GM12878 (cell line): Measurements from ENCODE around the gene CARD10. TPM values are rescaled to one million over a fixed set of nuclear protein-coding genes. Genes with fewer than 3 reads are reported as not detected.

Source experiments
- ATAC-seq: fragments of 200-7000 bp; cut with Tn5 transposase; 3 replicates; pipeline ENCODE4 v1.9.1; 2020; ENCODE audit warnings: mild to moderate bottlenecking, moderate library complexity
- BruUV-seq: library from RNA; stranded (reverse); fragments of 400-500 nt; replicated peaks from 2 replicates; lab custom pipeline; 2021; lab: Mats Ljungman, UMichigan
- CTCF ChIA-PET: fragments of 300-600 bp; sonication (Branson Sonifier 250); formaldehyde crosslinking; extraction: SDS; loops from one replicate; lab custom pipeline; 2021; ENCODE audit warnings: inconsistent platforms; lab: Yijun Ruan, JAX
- POLR2A ChIA-PET: fragments of 350-600 bp; formaldehyde crosslinking; extraction: SDS; loops from one replicate; lab custom pipeline; 2021; ENCODE audit warnings: inconsistent platforms; lab: Charles Lee
- RAD21 ChIA-PET: fragments of 300-600 bp; sonication (Branson Sonifier 250); formaldehyde crosslinking; loops from one replicate; lab custom pipeline; 2023; ENCODE audit warnings: antibody characterized with exemption; ENCODE audit not compliant: unreplicated experiment; lab: Charles Lee
- SMC1A ChIA-PET: fragments of 300-600 bp; sonication (Branson Sonifier 250); formaldehyde crosslinking; loops from one replicate; lab custom pipeline; 2023; ENCODE audit not compliant: unreplicated experiment, uncharacterized antibody; lab: Charles Lee
- DNase-seq: peaks from one replicate; pipeline ENCODE4 v3.0.0-alpha.2; 2011; ENCODE audit warnings: low read depth, low spot score
- FAIRE-seq: peaks from 3 replicates; lab custom pipeline; 2011; peaks lifted over from hg19 to GRCh38; lab: Jason Lieb, UNC
- H2AFZ ChIP-seq: 2 replicates; pipeline ENCODE4 v1.6.0; 2011; ENCODE audit warnings: low read depth, low read length, control low read depth; ENCODE audit not compliant: control insufficient read depth
- H3K27ac ChIP-seq: 2 replicates; pipeline ENCODE4 v1.5.1; 2011; ENCODE audit warnings: control low read depth; ENCODE audit not compliant: control insufficient read depth, insufficient read depth
- H3K27me3 ChIP-seq, 2 experiments: replicated peaks in 1 of 2; 2 replicates each; pipeline versions ENCODE4 v1.6.0 to v1.6.1; 2011; ENCODE audit warnings: low read length in 1 of 2; ENCODE audit not compliant: control insufficient read depth in 2 of 2, insufficient read depth in 2 of 2
- H3K36me3 ChIP-seq, 2 experiments: 2 replicates each; pipeline ENCODE4 v1.5.1; 2011; ENCODE audit warnings: low read length in 1 of 2; ENCODE audit not compliant: control insufficient read depth in 2 of 2, insufficient read depth in 2 of 2
- H3K4me1 ChIP-seq: 2 replicates; pipeline ENCODE4 v1.6.1; 2011; ENCODE audit warnings: mild to moderate bottlenecking, low read length, moderate library complexity, mixed read lengths; ENCODE audit not compliant: control insufficient read depth, insufficient read depth
- H3K4me2 ChIP-seq: 2 replicates; pipeline ENCODE4 v1.6.0; 2011; ENCODE audit warnings: control low read depth; ENCODE audit not compliant: control insufficient read depth, insufficient read depth
- H3K4me3 ChIP-seq: fragments of 200-600 bp; sonication (generic); 2 replicates; pipeline ENCODE4 v1.5.1; 2016
- H3K79me2 ChIP-seq: 2 replicates; pipeline ENCODE4 v1.6.0; 2011; ENCODE audit warnings: low read length; ENCODE audit not compliant: control insufficient read depth, insufficient read depth
- H3K9ac ChIP-seq: 2 replicates; pipeline ENCODE4 v1.8.0; 2011; ENCODE audit warnings: low read length, control low read depth, mixed read lengths; ENCODE audit not compliant: control insufficient read depth, insufficient read depth
- H3K9me3 ChIP-seq: replicated peaks from 3 replicates; pipeline ENCODE4 v1.5.1; 2011; ENCODE audit warnings: mild to moderate bottlenecking, low read length; ENCODE audit not compliant: control insufficient read depth, insufficient read depth
- H4K20me1 ChIP-seq: 2 replicates; pipeline ENCODE4 v1.6.0; 2011; ENCODE audit not compliant: control insufficient read depth, insufficient read depth
- CHD4 ChIP-seq: fragments of 200-600 bp; sonication (generic); IDR thresholded peaks from 2 replicates; pipeline ENCODE4 v1.6.1; 2016; ENCODE audit warnings: mild to moderate bottlenecking
- EGR1 ChIP-seq, 2 experiments: IDR thresholded peaks; 1 replicate in 1 of 2; 2 replicates in 1 of 2; pipeline ENCODE4 v1.6.1; 2011 to 2012; ENCODE audit warnings: low read depth in 2 of 2, low read length in 2 of 2, borderline replicate concordance in 1 of 2, mild to moderate bottlenecking in 1 of 2, moderate library complexity in 1 of 2
- MXI1 ChIP-seq: fragments of 150-350 bp; IDR thresholded peaks from 2 replicates; pipeline ENCODE4 v1.6.1; 2011; ENCODE audit warnings: low read depth, mild to moderate bottlenecking, inconsistent platforms, low read length, improper control_type of control experiment
- PRDM15 ChIP-seq: fragments of 450-650 bp; formaldehyde crosslinking; IDR thresholded peaks from 2 replicates; pipeline ENCODE4 v1.4.0; 2020; ENCODE audit warnings: mild to moderate bottlenecking, moderate library complexity
- STAT1 ChIP-seq: fragments of 450-650 bp; conservative IDR thresholded peaks from 2 replicates; pipeline ENCODE4 v1.6.1; 2014; ENCODE audit warnings: antibody characterized with exemption, mild to moderate bottlenecking
- ZNF384 ChIP-seq: IDR thresholded peaks from 2 replicates; pipeline ENCODE4 v1.6.1; 2012; ENCODE audit warnings: low read depth, mild to moderate bottlenecking, low read length, improper control_type of control experiment, borderline replicate concordance
- WGBS: methylation state at CpG from one replicate; pipeline ENCODE4 v1.1.6; 2016; ENCODE audit warnings: low lambda C conversion rate; ENCODE audit not compliant: insufficient replicate concordance, insufficient coverage; ENCODE audit errors: missing lambda C conversion rate; 5-methylcytosine and 5-hydroxymethylcytosine counted together
- in situ Hi-C: fragments of 300-500 bp; cut with MboI; formaldehyde crosslinking; loops from 9 replicates; pipeline ENCODE4 v1.14.3; 2018; ENCODE audit warnings: mixed read lengths
- intact Hi-C: fragments of 100-400 bp; cut with micrococcal nuclease; formaldehyde crosslinking; loops from one replicate; pipeline ENCODE4 v1.14.2; 2022; ENCODE audit not compliant: unreplicated experiment
- polyA plus RNA-seq, 11 experiments: library from polyadenylated mRNA; depleted of rRNA in 4 of 11; unstranded in 6 of 11; stranded (reverse) in 5 of 11; fragments of >200 nt; fragmentation: Nextera tagmentation in 4 of 11; fragmentation: Illumina TruSeq in 1 of 11; extraction: Ambion mirVana in 4 of 11; extraction: Trizol in 1 of 11; gene quantifications; 1 replicate in 1 of 11; 2 replicates in 10 of 11; pipeline versions ENCODE4 v1.2.1 to v1.2.3, GENCODE V29; 2011 to 2016; ENCODE audit warnings: inconsistent platforms in 2 of 11, missing spikeins in 2 of 11, low read depth in 1 of 11
- total RNA-seq, 4 experiments: library from RNA; depleted of rRNA in 3 of 4; stranded (reverse); fragments of >200 nt in 3 of 4; fragmentation: Illumina TruSeq in 1 of 4; extraction: Trizol in 1 of 4; gene quantifications; 2 replicates each; pipeline versions ENCODE4 v1.2.1 to v1.2.3, GENCODE V29; 2013 to 2021
- TF ChIP-seq, protein P1 (sequence below): fragments of 450-650 bp; formaldehyde crosslinking; IDR thresholded peaks from 2 replicates; pipeline ENCODE4 v1.4.0; 2022; ENCODE audit warnings: mild to moderate bottlenecking, moderate library complexity
- TF ChIP-seq, protein P2 (sequence below): fragments of 450-650 bp; IDR thresholded peaks from 2 replicates; pipeline ENCODE4 v1.6.1; 2018; ENCODE audit warnings: borderline replicate concordance, mild to moderate bottlenecking; ENCODE audit not compliant: partially characterized antibody

The CARD10 gene
- total and polyA plus RNA-seq, 10 of the 15 experiments (the other 5 are each of a cell fraction or from before 2014, with no cell fraction given), result 0.08 to 0.10 (median 0.10) TPM; not detected in 7

DNA sequence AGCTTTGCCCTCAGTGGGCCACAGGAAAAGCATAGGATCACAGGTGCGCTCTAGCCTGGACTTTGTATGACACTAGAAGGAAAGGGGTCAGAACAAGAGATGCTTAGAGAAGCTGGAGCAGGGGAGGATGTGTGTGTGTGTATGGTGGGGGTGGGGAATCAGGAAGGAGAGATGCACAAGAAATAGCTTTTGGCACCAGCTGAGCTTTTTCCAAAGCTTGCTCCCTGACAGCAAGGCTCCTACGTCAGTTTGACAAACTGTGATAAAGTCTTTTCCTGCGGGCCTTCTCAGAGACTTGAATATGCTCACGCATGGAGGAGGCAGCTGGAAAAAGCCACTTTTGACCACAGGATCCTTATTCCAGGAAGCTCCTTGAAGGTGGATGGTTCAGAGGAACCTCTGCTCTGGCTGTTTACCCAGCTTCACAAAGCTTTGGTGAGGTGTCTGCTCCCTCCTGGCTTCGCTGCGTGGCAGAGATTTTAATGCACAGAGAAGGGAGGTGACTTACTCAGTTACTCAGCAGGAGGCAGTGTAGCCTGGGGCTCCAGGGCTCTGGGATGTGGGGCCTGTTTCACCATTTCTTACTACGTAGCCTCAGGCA, 45.0 kb upstream of the CARD10 start (continued):
- no peak for TF ChIP-seq PRDM15 (CRISPR knock-in tag)

DNA sequence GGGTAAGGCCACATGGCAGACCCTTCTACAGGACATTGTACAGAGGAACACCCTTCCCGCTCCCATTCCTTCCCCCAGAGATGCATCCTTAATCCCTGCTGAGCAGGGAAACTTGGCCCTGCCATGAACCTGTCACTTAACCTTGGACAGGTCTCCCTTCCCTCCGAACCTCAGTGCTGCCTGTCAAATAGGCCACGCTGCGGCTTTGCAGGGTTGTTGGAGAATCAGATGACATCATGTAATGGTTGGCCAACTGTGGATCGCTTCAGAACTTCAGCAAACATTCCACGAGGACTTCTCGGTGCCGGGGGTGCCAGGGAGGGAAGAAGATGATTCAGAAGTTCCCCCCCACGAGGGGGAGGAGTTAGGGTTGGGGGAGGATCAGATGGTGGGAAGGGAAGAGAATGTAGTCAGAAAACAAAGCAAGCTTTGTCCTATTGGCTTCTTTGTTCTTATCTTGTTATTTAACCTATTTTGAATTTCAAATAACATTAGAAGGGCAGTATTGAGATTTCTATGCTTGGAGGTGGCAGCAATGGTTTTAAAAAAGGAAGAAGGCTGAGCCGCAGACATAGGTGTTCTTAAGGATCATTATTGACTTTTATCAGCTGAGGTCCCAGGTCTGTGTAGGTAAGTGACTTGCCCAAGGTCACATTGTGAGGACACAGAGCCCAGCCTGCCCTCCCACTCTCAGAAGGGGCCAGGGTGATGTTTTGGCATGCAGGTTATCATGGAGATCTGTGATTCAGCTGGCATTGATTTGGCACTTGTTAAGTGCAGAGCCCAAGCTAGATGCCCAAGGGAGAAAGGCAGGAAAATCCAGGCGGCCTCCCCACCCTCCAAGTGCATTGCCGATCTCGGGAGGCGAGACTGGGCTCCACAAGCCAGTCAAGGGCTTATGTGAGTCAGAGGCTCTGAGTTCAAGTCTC, 44.2 kb upstream of the CARD10 start:
- no peaks in the 10 kb centered on the region for H3K9me3 ChIP-seq
- WGBS, result 42% methylated on average over 13 of the region's 14 CpGs
- no peaks in the 10 kb centered on the region for H4K20me1 ChIP-seq
- RAD21 ChIA-PET, result interaction anchor here (4.7 to 8.5 kb wide), 3 partner anchors 21 to 44 kb away, joined by 22 to 237 read pairs (median 154); partner anchors contain the start of gene GGA1
- peaks cover 11% of the 10 kb centered on the region for H3K4me1 ChIP-seq
- no peak overlapping the region for H3K4me2 ChIP-seq
- peaks cover 16% of the 10 kb centered on the region in 2 experiments for H3K27me3 ChIP-seq
- no peak overlapping the region for H3K4me3 ChIP-seq
- POLR2A ChIA-PET, result interaction anchor here (0.6 to 4.9 kb wide), 4 partner anchors 17 to 95 kb away, joined by 3 to 39 read pairs (median 6); partner anchors contain the start of gene LGALS2
- no peak for ATAC-seq
- in situ Hi-C loops, result no loop called here
- H3K9ac ChIP-seq, result no peak overlapping the region
- BruUV-seq, result no TSS peak
- no peaks in the 10 kb centered on the region for H3K79me2 ChIP-seq
- CTCF ChIA-PET, result interaction anchor here (0.8 to 22.0 kb wide), 7 partner anchors 10 to 42 kb away, joined by 3 to 541 read pairs (median 6); partner anchors contain the start of gene LGALS2
- no peaks in the 10 kb centered on the region for H3K36me3 ChIP-seq
- intact Hi-C loops, result loop anchor here (10.0 kb wide), 1 partner anchor 249 kb away; no protein-coding TSS in a partner anchor
- no peak overlapping the region for H2AFZ ChIP-seq
- SMC1A ChIA-PET, result interaction anchor here (0.8 to 3.6 kb wide), 5 partner anchors 19 to 32 kb away, joined by 3 to 26 read pairs (median 5); no protein-coding TSS in a partner anchor
- no peak overlapping the region for H3K27ac ChIP-seq
- FAIRE-seq, result no peak
- DNase-seq, result no peak
- TF ChIP-seq STAT1 (no peak), ZNF384 (no peak), EGR1 (IDR thresholded peaks at IDR 0.05; ENCODE audit: borderline replicate concordance in 1 of 2, low read depth in 2 of 2, low read length in 2 of 2) (no peak), CHD4 (no peak), MXI1 (no peak)
- TF ChIP-seq, protein P1, sequence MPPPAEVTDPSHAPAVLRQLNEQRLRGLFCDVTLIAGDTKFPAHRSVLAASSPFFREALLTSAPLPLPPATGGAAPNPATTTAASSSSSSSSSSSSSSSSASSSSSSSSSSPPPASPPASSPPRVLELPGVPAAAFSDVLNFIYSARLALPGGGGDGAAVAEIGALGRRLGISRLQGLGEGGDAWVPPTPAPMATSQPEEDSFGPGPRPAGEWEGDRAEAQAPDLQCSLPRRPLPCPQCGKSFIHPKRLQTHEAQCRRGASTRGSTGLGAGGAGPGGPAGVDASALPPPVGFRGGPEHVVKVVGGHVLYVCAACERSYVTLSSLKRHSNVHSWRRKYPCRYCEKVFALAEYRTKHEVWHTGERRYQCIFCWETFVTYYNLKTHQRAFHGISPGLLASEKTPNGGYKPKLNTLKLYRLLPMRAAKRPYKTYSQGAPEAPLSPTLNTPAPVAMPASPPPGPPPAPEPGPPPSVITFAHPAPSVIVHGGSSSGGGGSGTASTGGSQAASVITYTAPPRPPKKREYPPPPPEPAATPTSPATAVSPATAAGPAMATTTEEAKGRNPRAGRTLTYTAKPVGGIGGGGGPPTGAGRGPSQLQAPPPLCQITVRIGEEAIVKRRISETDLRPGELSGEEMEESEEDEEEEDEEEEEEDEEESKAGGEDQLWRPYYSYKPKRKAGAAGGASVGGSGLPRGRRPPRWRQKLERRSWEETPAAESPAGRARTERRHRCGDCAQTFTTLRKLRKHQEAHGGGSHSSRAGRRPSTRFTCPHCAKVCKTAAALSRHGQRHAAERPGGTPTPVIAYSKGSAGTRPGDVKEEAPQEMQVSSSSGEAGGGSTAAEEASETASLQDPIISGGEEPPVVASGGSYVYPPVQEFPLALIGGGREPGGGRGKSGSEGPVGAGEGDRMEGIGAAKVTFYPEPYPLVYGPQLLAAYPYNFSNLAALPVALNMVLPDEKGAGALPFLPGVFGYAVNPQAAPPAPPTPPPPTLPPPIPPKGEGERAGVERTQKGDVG (CRISPR knock-in tag), result no peak
- TF ChIP-seq, protein P2, sequence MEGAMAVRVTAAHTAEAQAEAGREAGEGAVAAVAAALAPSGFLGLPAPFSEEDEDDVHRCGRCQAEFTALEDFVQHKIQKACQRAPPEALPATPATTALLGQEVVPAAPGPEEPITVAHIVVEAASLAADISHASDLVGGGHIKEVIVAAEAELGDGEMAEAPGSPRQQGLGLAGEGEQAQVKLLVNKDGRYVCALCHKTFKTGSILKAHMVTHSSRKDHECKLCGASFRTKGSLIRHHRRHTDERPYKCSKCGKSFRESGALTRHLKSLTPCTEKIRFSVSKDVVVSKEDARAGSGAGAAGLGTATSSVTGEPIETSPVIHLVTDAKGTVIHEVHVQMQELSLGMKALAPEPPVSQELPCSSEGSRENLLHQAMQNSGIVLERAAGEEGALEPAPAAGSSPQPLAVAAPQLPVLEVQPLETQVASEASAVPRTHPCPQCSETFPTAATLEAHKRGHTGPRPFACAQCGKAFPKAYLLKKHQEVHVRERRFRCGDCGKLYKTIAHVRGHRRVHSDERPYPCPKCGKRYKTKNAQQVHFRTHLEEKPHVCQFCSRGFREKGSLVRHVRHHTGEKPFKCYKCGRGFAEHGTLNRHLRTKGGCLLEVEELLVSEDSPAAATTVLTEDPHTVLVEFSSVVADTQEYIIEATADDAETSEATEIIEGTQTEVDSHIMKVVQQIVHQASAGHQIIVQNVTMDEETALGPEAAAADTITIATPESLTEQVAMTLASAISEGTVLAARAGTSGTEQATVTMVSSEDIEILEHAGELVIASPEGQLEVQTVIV, result no peak
